CD4-positive, CD25-positive, alpha-beta regulatory T cell (primary cell): Measurements from ENCODE around the gene EFCAB14. TPM values are rescaled to one million over a fixed set of nuclear protein-coding genes. Genes with fewer than 3 reads are reported as not detected.
"Not testable (repeated sequence)": the region's sequence is repeated elsewhere in the genome, so short reads cannot be mapped to it uniquely, and the experiment has no call there.

Experiments used
- ATAC-seq, 2 donors: fragments of 150-1000 bp; cut with Tn5 transposase; one replicate each; pipeline ENCODE4 v1.10.0; 2021; ENCODE audit warnings: low read depth in 2 of 2, moderate number of reproducible peaks in 2 of 2, moderate library complexity in 1 of 2
- DNase-seq, 3 donors: peaks; one replicate each; pipeline versions ENCODE4 v3.0.0 to v3.0.0-alpha.2; 2012 to 2022; ENCODE audit warnings: mixed read lengths in 1 of 3
- H3K27ac ChIP-seq: one replicate; pipeline ENCODE4 v1.7.0; 2013; ENCODE audit warnings: mild to moderate bottlenecking, low read length; ENCODE audit not compliant: insufficient read depth, poor library complexity, severe bottlenecking
- H3K27me3 ChIP-seq: one replicate; pipeline ENCODE4 v1.7.0; 2013; ENCODE audit warnings: low read length; ENCODE audit not compliant: control insufficient read depth, insufficient read depth
- H3K36me3 ChIP-seq: one replicate; pipeline ENCODE4 v1.7.0; 2013; ENCODE audit warnings: mild to moderate bottlenecking, low read length, moderate library complexity; ENCODE audit not compliant: control insufficient read depth, insufficient read depth
- H3K4me1 ChIP-seq: 2 replicates; pipeline ENCODE4 v1.7.0; 2013; ENCODE audit warnings: mild to moderate bottlenecking, low read length; ENCODE audit not compliant: insufficient read depth, control insufficient read depth, poor library complexity, severe bottlenecking
- H3K4me3 ChIP-seq: one replicate; pipeline ENCODE4 v1.7.0; 2013; ENCODE audit warnings: low read depth, mild to moderate bottlenecking, low read length, moderate library complexity
- H3K9me3 ChIP-seq, 2 experiments: 1 replicate in 1 of 2; 2 replicates in 1 of 2; pipeline ENCODE4 v1.7.0; 2013; ENCODE audit warnings: low read length in 2 of 2, mild to moderate bottlenecking in 1 of 2, moderate library complexity in 1 of 2; ENCODE audit not compliant: control insufficient read depth in 2 of 2
- H3K27ac Mint-ChIP-seq, 3 donors: one replicate each; pipeline ENCODE4 v1.8.0; 2020 to 2022; ENCODE audit warnings: mild to moderate bottlenecking in 3 of 3, mixed read lengths in 3 of 3, moderate library complexity in 2 of 3
- H3K27me3 Mint-ChIP-seq: one replicate; pipeline ENCODE4 v1.8.0; 2022; ENCODE audit warnings: mild to moderate bottlenecking, mixed read lengths
- H3K36me3 Mint-ChIP-seq: one replicate; pipeline ENCODE4 v1.8.0; 2020; ENCODE audit warnings: mixed read lengths
- H3K4me1 Mint-ChIP-seq, 4 donors: one replicate each; pipeline ENCODE4 v1.8.0; 2020 to 2022; ENCODE audit warnings: mixed read lengths in 4 of 4, mild to moderate bottlenecking in 1 of 4
- H3K4me3 Mint-ChIP-seq, 4 donors: one replicate each; pipeline ENCODE4 v1.8.0; 2020 to 2022; ENCODE audit warnings: mild to moderate bottlenecking in 4 of 4, mixed read lengths in 4 of 4, moderate library complexity in 3 of 4
- H3K9me3 Mint-ChIP-seq, 7 donors: one replicate each; pipeline ENCODE4 v1.8.0; 2020 to 2022; ENCODE audit warnings: mixed read lengths in 7 of 7, mild to moderate bottlenecking in 3 of 7, moderate library complexity in 2 of 7
- polyA plus RNA-seq, 4 donors: library from polyadenylated mRNA; unstranded; fragments of 300-500 nt; fragmentation: Illumina TruSeq; gene quantifications; one replicate each; pipeline ENCODE4 v1.2.3, GENCODE V29; 2021
- total RNA-seq: library from RNA; stranded (reverse); gene quantifications from one replicate; pipeline ENCODE4 v1.2.3, GENCODE V29; 2022

Gene EFCAB14
- total and polyA plus RNA-seq, 5 donors from 2014 or later = 81.2 to 88.9 (median 83.7) TPM

DNA sequence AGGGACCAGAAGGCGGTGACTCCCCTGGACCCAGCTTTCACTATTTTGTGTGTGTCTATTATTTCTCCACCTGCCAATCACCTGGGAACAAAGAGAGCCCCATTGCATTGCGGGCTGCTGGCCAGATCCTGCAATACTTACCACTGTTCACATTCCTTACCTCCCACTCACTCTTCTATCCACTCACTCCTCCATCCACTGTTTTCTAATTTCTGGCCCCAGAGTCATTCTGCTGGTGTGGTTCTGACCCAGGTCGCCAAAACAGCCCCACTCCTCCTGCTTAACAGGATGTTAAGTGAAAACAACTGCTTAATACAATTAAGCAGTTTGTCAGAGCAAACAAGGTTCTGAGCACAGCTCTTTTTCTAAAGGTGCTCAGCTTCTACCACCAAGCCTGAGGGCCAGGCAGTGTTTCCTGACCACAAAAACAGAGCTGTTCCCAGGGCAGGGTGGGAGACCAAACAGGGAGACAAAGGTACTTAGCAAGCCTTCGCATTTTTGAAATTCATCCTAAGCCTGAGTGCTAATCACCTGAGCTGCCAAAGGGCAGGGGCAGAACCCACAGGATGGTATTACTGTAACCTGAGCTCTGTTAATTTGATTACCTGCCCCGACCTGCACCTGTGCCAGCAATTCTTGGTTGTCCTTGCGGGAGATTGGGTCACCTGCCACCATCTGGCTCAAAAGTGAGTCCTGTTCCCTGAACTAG is 38.5 kb upstream of the EFCAB14 start:
- H3K27ac Mint-ChIP-seq = no peak overlapping the region
- Histone ChIP-seq H3K9me3 (no peaks in the 10 kb centered on the region), H3K27me3 (peaks cover 10% of the 10 kb centered on the region), H3K4me1 (no peaks in the 10 kb centered on the region), H3K36me3 (no peaks in the 10 kb centered on the region), H3K4me3 (no peak overlapping the region), H3K27ac (no peak overlapping the region)
- H3K4me1 Mint-ChIP-seq = no peaks in the 10 kb centered on the region
- ATAC-seq = no peak
- no peak overlapping the region for H3K4me3 Mint-ChIP-seq
- DNase-seq = no peak
- peaks cover 0 to 7% (median 0%) of the 10 kb centered on the region in 7 donors for H3K9me3 Mint-ChIP-seq
- H3K36me3 Mint-ChIP-seq = no peaks in the 10 kb centered on the region
- peaks cover 18% of the 10 kb centered on the region for H3K27me3 Mint-ChIP-seq

- peaks cover 26% of the 10 kb centered on the region for H3K27me3 Mint-ChIP-seq
- Histone ChIP-seq H3K27me3 (peaks cover 5% of the 10 kb centered on the region), H3K4me1 (no peaks in the 10 kb centered on the region), H3K4me3 (no peak overlapping the region), H3K9me3 (no peaks in the 10 kb centered on the region), H3K36me3 (no peaks in the 10 kb centered on the region), H3K27ac (no peak overlapping the region)
- ATAC-seq (no peak), DNase-seq (no peak)
- H3K4me3 Mint-ChIP-seq = no peak overlapping the region
- peaks cover 0 to 5% (median 0%) of the 10 kb centered on the region in 7 donors for H3K9me3 Mint-ChIP-seq
- H3K4me1 Mint-ChIP-seq = no peaks in the 10 kb centered on the region
- no peaks in the 10 kb centered on the region for H3K36me3 Mint-ChIP-seq
- no peak overlapping the region for H3K27ac Mint-ChIP-seq
Observed at GRCh38 chr1:46755121-46755520, 36.2 kb upstream of the EFCAB14 start.

GRCh38 chr1:46754707-46755106 is 35.8 kb upstream of the EFCAB14 start:
- H3K4me3 Mint-ChIP-seq, H3K36me3 Mint-ChIP-seq: not testable (repeated sequence)

GRCh38 chr1:46753985-46754384 is 35.1 kb upstream of the EFCAB14 start:
- peaks cover 0 to 5% (median 0%) of the 10 kb centered on the region in 7 donors for H3K9me3 Mint-ChIP-seq
- Histone ChIP-seq H3K36me3 (no peaks in the 10 kb centered on the region), H3K27me3 (peaks cover 5% of the 10 kb centered on the region), H3K4me3 (no peak overlapping the region), H3K27ac (no peak overlapping the region), H3K9me3 (no peaks in the 10 kb centered on the region), H3K4me1 (no peaks in the 10 kb centered on the region)
- no peaks in the 10 kb centered on the region for H3K4me1 Mint-ChIP-seq
- no peak overlapping the region for H3K27ac Mint-ChIP-seq
- H3K4me3 Mint-ChIP-seq = no peak overlapping the region
- no peak for ATAC-seq
- H3K27me3 Mint-ChIP-seq = peaks cover 23% of the 10 kb centered on the region
- H3K36me3 Mint-ChIP-seq = no peaks in the 10 kb centered on the region
- DNase-seq = no peak

More at GRCh38 chr1:46754707-46755106, 35.8 kb upstream of the EFCAB14 start:
- not testable (repeated sequence) for H3K27me3 ChIP-seq, H3K9me3 ChIP-seq, DNase-seq, ATAC-seq, H3K36me3 ChIP-seq, H3K27ac ChIP-seq, H3K4me3 ChIP-seq, H3K4me1 Mint-ChIP-seq, H3K4me1 ChIP-seq, H3K9me3 Mint-ChIP-seq
- peak overlapping the region in 1 of 3 donors; percentile 12 for H3K27ac Mint-ChIP-seq
- H3K27me3 Mint-ChIP-seq = peaks cover 26% of the 10 kb centered on the region

- peaks cover 28% of the 10 kb centered on the region for H3K27me3 Mint-ChIP-seq
Observed at GRCh38 chr1:46749921-46750404, 31.0 kb upstream of the EFCAB14 start.

DNA sequence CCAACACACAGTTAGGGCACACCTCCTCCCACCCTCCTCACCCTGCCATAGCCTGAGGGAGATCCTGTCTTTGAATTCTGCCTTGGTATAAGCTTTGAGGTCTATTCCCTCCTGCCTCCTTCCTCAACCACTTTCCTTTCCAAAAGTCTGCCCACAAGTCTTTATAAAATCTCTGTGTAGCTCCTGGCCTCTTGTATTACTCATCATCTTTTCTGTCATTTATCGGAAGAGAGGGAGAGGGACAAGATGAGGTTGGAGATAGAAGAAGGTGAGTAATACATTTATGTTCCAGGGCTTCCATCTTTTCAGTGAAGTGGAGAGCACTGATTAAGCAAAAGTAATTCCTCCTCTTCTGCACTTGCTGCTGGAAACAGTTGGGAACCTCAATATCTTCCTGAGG is 30.5 kb upstream of the EFCAB14 start:
- Histone ChIP-seq H3K4me1 (no peaks in the 10 kb centered on the region), H3K36me3 (no peaks in the 10 kb centered on the region), H3K27me3 (peaks cover 5% of the 10 kb centered on the region), H3K9me3 (no peaks in the 10 kb centered on the region), H3K27ac (no peak overlapping the region), H3K4me3 (no peak overlapping the region)
- no peak for DNase-seq
- no peaks in the 10 kb centered on the region for H3K36me3 Mint-ChIP-seq
- H3K4me1 Mint-ChIP-seq = no peaks in the 10 kb centered on the region
- H3K9me3 Mint-ChIP-seq = no peaks in the 10 kb centered on the region
- H3K27ac Mint-ChIP-seq = no peak overlapping the region
- no peak for ATAC-seq
- H3K4me3 Mint-ChIP-seq = no peak overlapping the region
- peaks cover 25% of the 10 kb centered on the region for H3K27me3 Mint-ChIP-seq

More at GRCh38 chr1:46749921-46750404, 31.0 kb upstream of the EFCAB14 start:
- H3K4me3 Mint-ChIP-seq = no peak overlapping the region
- Histone ChIP-seq H3K27me3 (peaks cover 5% of the 10 kb centered on the region), H3K27ac (no peak overlapping the region), H3K4me1 (no peaks in the 10 kb centered on the region), H3K36me3 (no peaks in the 10 kb centered on the region), H3K9me3 (no peaks in the 10 kb centered on the region), H3K4me3 (no peak overlapping the region)
- H3K9me3 Mint-ChIP-seq = peaks cover 0 to 1% (median 0%) of the 10 kb centered on the region in 7 donors
- no peaks in the 10 kb centered on the region for H3K36me3 Mint-ChIP-seq
- H3K27ac Mint-ChIP-seq = no peak overlapping the region
- ATAC-seq = no peak
- no peak for DNase-seq
- no peaks in the 10 kb centered on the region for H3K4me1 Mint-ChIP-seq

GRCh38 chr1:46747683-46748288 is 28.9 kb upstream of the EFCAB14 start:
- no peaks in the 10 kb centered on the region for H3K4me1 Mint-ChIP-seq
- H3K27me3 Mint-ChIP-seq = peaks cover 35% of the 10 kb centered on the region
- H3K9me3 Mint-ChIP-seq = peaks cover 0 to 2% (median 0%) of the 10 kb centered on the region in 7 donors
- DNase-seq (peak in 1 of 3 donors; percentile 13), ATAC-seq (no peak)
- H3K9me3 ChIP-seq = no peaks in the 10 kb centered on the region
- H3K4me1 ChIP-seq = no peaks in the 10 kb centered on the region
- no peak overlapping the region for H3K27ac ChIP-seq
- no peak overlapping the region for H3K27ac Mint-ChIP-seq
- peaks cover 2% of the 10 kb centered on the region for H3K27me3 ChIP-seq
- no peak overlapping the region for H3K4me3 ChIP-seq
- H3K4me3 Mint-ChIP-seq = no peak overlapping the region
- no peaks in the 10 kb centered on the region for H3K36me3 Mint-ChIP-seq
- no peaks in the 10 kb centered on the region for H3K36me3 ChIP-seq
